ENCODE data around the gene LINC00305.
A peak's percentile ranks its signal among the peaks of the same experiment; 100 is the strongest.

Gene LINC00305

DNA sequence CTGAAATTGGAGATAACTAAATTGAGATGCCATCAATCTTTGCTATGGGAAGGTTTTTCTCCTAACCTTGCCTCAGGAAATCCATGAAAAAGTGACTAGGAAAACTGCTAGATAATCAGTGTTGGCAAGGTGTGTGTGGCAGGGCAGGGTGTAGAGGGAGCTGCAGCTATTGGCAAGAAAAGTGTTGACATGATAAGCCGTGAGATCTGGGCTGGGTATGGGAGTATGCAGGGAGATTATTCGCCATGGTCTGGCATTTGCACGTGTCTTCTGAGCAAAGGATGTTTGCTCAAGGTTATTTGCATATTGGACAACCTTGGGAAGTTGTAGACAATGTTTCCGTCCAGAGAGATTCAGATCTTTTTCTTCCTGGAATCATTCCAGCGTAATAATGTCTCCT is 104.3 kb downstream of the LINC00305 start:
- in situ Hi-C loops (cut with MboI; ENCODE audit: low pct_unique_long_range_greater_than_20kb, low sequenced_read_pairs) = no loop called here
- no peak for DNase-seq

DNA sequence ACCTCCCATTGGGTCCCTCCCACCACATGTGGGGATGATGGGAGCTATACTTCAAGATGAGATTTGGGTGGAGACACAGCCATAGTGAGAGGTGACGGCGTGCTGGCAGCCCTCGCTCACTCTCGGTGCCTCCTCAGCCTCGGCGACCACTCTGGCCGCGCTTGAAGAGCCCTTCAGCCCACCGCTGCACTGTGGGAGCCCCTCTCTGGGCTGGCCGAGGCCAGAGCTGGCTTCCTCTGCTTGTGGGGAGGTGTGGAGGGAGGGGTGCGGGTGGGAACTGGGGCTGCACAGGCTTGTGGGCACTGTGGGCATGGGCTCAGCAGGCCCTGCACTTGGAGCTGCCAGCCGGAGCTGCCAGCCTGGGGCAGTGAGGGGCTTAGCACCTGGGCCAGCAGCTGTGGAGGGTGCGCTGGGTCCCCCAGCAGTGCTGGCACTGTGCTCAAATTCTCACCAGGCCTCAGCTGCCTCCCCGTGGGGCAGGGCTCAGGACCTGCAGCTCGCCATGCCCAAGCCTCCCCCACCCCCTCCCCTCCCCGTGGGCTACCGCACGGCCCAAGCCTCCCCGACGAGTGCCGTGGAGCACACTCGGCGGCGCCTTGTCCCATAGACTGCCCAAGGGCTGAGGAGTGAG is 106.0 kb downstream of the LINC00305 start:
- in situ Hi-C loops (cut with MboI; ENCODE audit: low pct_unique_long_range_greater_than_20kb, low sequenced_read_pairs) = no loop called here
- no peak for DNase-seq

DNA sequence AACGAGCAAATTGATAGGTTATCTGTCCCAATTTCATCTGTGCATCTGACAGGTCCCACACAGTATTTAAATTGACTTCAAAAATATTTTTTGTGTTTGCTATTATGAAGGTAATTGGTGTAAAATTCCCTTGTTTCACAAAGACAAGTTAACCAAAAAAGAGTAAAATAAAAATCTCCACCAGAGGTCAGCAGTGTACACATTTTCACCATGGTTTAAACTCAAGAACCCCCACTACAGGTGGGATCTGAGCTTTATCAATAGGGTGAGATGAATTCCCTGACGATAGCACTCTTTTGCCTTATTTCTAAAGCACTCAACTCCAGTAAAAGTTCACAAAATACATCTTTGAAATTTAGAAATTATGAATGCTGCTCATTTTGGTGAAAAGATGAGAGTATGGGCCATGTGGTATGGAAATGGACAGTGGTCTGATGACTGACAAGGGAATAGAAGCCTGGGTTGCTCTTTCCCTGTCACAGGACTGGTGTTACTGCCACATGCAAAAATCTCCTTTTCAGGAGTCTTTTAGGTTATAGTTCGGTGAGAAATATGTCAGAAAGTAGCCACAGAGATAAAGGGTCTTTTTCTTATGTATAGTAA is 111.0 kb downstream of the LINC00305 start:
- DNase-seq = peak; percentile 59
- in situ Hi-C loops (cut with MboI; ENCODE audit: low pct_unique_long_range_greater_than_20kb, low sequenced_read_pairs) = no loop called here

DNA sequence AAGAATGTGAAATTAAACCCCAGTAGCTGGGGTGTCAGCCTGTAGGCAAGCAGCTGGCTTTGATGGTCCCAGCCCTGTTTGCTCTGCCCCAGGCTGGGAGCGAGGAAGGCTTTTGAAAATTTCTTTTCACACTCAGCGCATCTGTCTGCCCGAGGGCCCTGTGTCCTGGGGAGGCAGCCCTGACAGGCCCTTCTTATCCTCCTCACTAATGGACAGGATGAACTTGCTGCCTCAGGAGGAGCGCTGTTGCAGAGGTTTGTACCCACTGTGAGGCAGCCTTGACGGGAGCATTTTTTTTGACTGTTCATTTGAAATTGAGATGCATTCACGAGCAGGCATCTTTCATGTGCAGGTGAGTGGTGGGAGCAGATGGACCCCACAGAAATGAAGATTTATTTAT is 116.6 kb downstream of the LINC00305 start:
- in situ Hi-C loops (cut with MboI; ENCODE audit: low pct_unique_long_range_greater_than_20kb, low sequenced_read_pairs) = no loop called here
- DNase-seq = no peak

DNA sequence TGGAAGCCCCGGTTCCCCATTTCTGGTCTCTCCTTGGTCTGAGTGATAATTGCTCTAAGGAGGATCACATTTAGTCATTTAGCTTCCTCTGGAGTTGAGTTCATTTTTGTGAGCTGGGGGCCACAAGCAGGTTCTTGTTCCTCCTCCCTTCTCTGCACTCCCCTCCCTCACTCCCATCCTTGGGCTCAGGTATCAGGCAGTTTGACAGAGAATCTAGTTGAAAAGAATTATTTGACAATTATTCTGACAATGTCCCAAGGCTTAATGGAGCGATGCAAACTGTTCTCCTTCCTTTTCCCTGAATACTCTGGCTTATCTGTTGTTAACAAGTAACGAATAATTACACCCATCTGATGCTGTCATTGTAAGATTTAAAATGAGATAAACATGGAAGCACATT is 117.5 kb downstream of the LINC00305 start:
- no peak for DNase-seq
- in situ Hi-C loops (cut with MboI; ENCODE audit: low pct_unique_long_range_greater_than_20kb, low sequenced_read_pairs) = no loop called here
